ENCODE results near the gene POLR1G. TPM values are rescaled to one million over a fixed set of nuclear protein-coding genes. Genes with fewer than 3 reads are reported as not detected.

The POLR1G gene
- total and polyA plus RNA-seq, 8 donors: 0.55 to 7.2 (median 2.8) TPM; not detected in 2

GRCh38 chr19:45440873-45441654, 34.6 kb downstream of the POLR1G start:
- WGBS, 5 donors: 84 to 93% (median 91%) methylated on average over 9 of the region's 9 CpGs
- TF ChIP-seq EP300 (IDR thresholded peaks at IDR 0.05) (no peak), POLR2A (IDR thresholded peaks at IDR 0.05) (no peak), CTCF (IDR thresholded peaks at IDR 0.05) (no peak), POLR2AphosphoS5 (IDR thresholded peaks at IDR 0.05) (no peak)
- H3K27me3 ChIP-seq: no peaks in the 10 kb centered on the region
- H3K4me1 ChIP-seq: peaks cover 14 to 50% (median 35%) of the 10 kb centered on the region in 4 donors
- peak overlapping the region in 4 of 5 donors; percentile 88 to 97 (median 92) for H3K27ac ChIP-seq
- no peak for DNase-seq
- no peaks in the 10 kb centered on the region for H3K9me3 ChIP-seq
- no peak overlapping the region for H3K4me3 ChIP-seq
- H3K36me3 ChIP-seq: no peaks in the 10 kb centered on the region
- intact Hi-C loops (cut with DNase I; ENCODE audit: low total_unique reads): loop anchor here (5.0 kb wide), 1 partner anchor 36 kb away; no protein-coding TSS in a partner anchor

GRCh38 chr19:45442408-45442777, 35.9 kb downstream of the POLR1G start:
- peak overlapping the region in 4 of 5 donors; percentile 89 to 96 (median 92) for H3K27ac ChIP-seq
- H3K4me1 ChIP-seq: peaks cover 14 to 50% (median 35%) of the 10 kb centered on the region in 4 donors
- H3K36me3 ChIP-seq: no peaks in the 10 kb centered on the region
- TF ChIP-seq EP300 (IDR thresholded peaks at IDR 0.05) (no peak), POLR2A (IDR thresholded peaks at IDR 0.05) (no peak), CTCF (IDR thresholded peaks at IDR 0.05) (no peak), POLR2AphosphoS5 (IDR thresholded peaks at IDR 0.05) (no peak)
- 74 to 82% (median 78%) methylated on average over 2 of the region's 2 CpGs for WGBS, 5 donors
- DNase-seq: no peak
- H3K4me3 ChIP-seq: no peak overlapping the region
- H3K27me3 ChIP-seq: no peaks in the 10 kb centered on the region
- no peaks in the 10 kb centered on the region for H3K9me3 ChIP-seq
- intact Hi-C loops (cut with DNase I; ENCODE audit: low total_unique reads): loop anchor here (5.0 kb wide), 1 partner anchor 35 kb away; no protein-coding TSS in a partner anchor

- H3K4me1 ChIP-seq: peaks cover 14 to 50% (median 35%) of the 10 kb centered on the region in 4 donors
- H3K9me3 ChIP-seq: no peaks in the 10 kb centered on the region
- DNase-seq: peak; percentile 42 to 79
- H3K4me3 ChIP-seq: peak overlapping the region; percentile 42 to 49 (median 48)
- TF ChIP-seq CTCF (IDR thresholded peaks at IDR 0.05) (no peak), POLR2AphosphoS5 (IDR thresholded peaks at IDR 0.05) (no peak), EP300 (IDR thresholded peaks at IDR 0.05) (no peak), POLR2A (IDR thresholded peaks at IDR 0.05) (no peak)
- no peaks in the 10 kb centered on the region for H3K36me3 ChIP-seq
- WGBS, 5 donors: 10 to 16% (median 15%) methylated on average over 15 of the region's 15 CpGs
- H3K27me3 ChIP-seq: no peaks in the 10 kb centered on the region
- peak overlapping the region; percentile 59 to 96 (median 91) for H3K27ac ChIP-seq
- intact Hi-C loops (cut with DNase I; ENCODE audit: low total_unique reads): loop anchor here (5.0 kb wide), 1 partner anchor 34 kb away; no protein-coding TSS in a partner anchor
Measured at GRCh38 chr19:45442778-45443461, 36.5 kb downstream of the POLR1G start.

All from stomach (tissue), 9 donors.